GM11168 (cell line): ENCODE measurements around the gene DCAF10.
"Not testable (repeated sequence)": the region's sequence is repeated elsewhere in the genome, so short reads cannot be mapped to it uniquely, and the experiment has no call there.

Source experiments
- in situ Hi-C: fragments of 300-500 bp; cut with MboI; formaldehyde crosslinking; loops from one replicate; pipeline ENCODE4 v1.12.0; 2022; ENCODE audit warnings: low sequenced_read_pairs; ENCODE audit not compliant: unreplicated experiment

Gene DCAF10

GRCh38 chr9:37800631-37801286 is at the start of gene DCAF10:
Gene DCAF10 (plus strand): TSS chr9:37800797. CDS start chr9:37800867, 70 bp downstream.
- in situ Hi-C loops, result no loop called here

GRCh38 chr9:37751186-37751585 is 49.4 kb upstream of the DCAF10 start:
- in situ Hi-C loops, result no loop called here

GRCh38 chr9:37751704-37752103 is 48.9 kb upstream of the DCAF10 start:
- in situ Hi-C loops, result not testable (repeated sequence)

- in situ Hi-C loops, result not testable (repeated sequence)
Measured at GRCh38 chr9:37752112-37752511, 48.5 kb upstream of the DCAF10 start.

GRCh38 chr9:37752642-37753488 is 47.7 kb upstream of the DCAF10 start:
- in situ Hi-C loops, result no loop called here

GRCh38 chr9:37753489-37754190 is 47.0 kb upstream of the DCAF10 start, which contains the start of gene TRMT10B:
Gene TRMT10B (plus strand): TSS chr9:37753805. CDS start chr9:37761932, 8,127 bp downstream.
- in situ Hi-C loops, result no loop called here

GRCh38 chr9:37758747-37759146 is 41.9 kb upstream of the DCAF10 start:
- in situ Hi-C loops, result no loop called here

- in situ Hi-C loops, result no loop called here
Measured at GRCh38 chr9:37760416-37761161, 40.0 kb upstream of the DCAF10 start.

GRCh38 chr9:37761511-37761910 is 39.1 kb upstream of the DCAF10 start:
- in situ Hi-C loops, result no loop called here

- in situ Hi-C loops, result not testable (repeated sequence)
Measured at GRCh38 chr9:37765263-37765662, 35.3 kb upstream of the DCAF10 start.

- in situ Hi-C loops, result no loop called here
Measured at GRCh38 chr9:37769306-37769705, 31.3 kb upstream of the DCAF10 start.

GRCh38 chr9:37769995-37770394 is 30.6 kb upstream of the DCAF10 start:
- in situ Hi-C loops, result no loop called here

- in situ Hi-C loops, result no loop called here
Measured at GRCh38 chr9:37775216-37775919, 25.2 kb upstream of the DCAF10 start.

GRCh38 chr9:37776328-37776727 is 24.3 kb upstream of the DCAF10 start:
- in situ Hi-C loops, result no loop called here

GRCh38 chr9:37778534-37778933 is 22.1 kb upstream of the DCAF10 start:
- in situ Hi-C loops, result no loop called here

- in situ Hi-C loops, result no loop called here
Measured at GRCh38 chr9:37784291-37784615, 16.3 kb upstream of the DCAF10 start.

GRCh38 chr9:37784616-37785483 is 15.7 kb upstream of the DCAF10 start, which contains the start of gene EXOSC3:
Gene EXOSC3 (minus strand): TSS chr9:37785064. CDS start chr9:37785044, 20 bp downstream.
- in situ Hi-C loops, result no loop called here

GRCh38 chr9:37787059-37787458 is 13.5 kb upstream of the DCAF10 start:
- in situ Hi-C loops, result no loop called here

- in situ Hi-C loops, result no loop called here
Measured at GRCh38 chr9:37788332-37788731, 12.3 kb upstream of the DCAF10 start.
